Fibroblast of lung (primary cell): ENCODE data around the gene PAFAH1B1. TPM values are rescaled to one million over a fixed set of nuclear protein-coding genes. Genes with fewer than 3 reads are reported as not detected.

ENCODE experiments used
- DNase-seq, 2 donors: peaks; one replicate each; pipeline versions ENCODE4 v3.0.0 to v3.0.0-alpha.2; 2010; ENCODE audit warnings: low read depth in 2 of 2
- H2AFZ ChIP-seq: 2 replicates; pipeline ENCODE4 v1.5.1; 2012; ENCODE audit warnings: low read length, control low read depth, inconsistent platforms
- H3K27ac ChIP-seq: 2 replicates; pipeline ENCODE4 v1.5.1; 2011; ENCODE audit warnings: low read length, control low read depth; ENCODE audit not compliant: insufficient read depth
- H3K27me3 ChIP-seq: 2 replicates; pipeline ENCODE4 v1.5.1; 2011; ENCODE audit warnings: mild to moderate bottlenecking, low read length; ENCODE audit not compliant: control insufficient read depth, insufficient read depth
- H3K36me3 ChIP-seq: 2 replicates; pipeline ENCODE4 v1.5.1; 2011; ENCODE audit warnings: low read length; ENCODE audit not compliant: control insufficient read depth, insufficient read depth
- H3K4me1 ChIP-seq: 2 replicates; pipeline ENCODE4 v1.5.1; 2011; ENCODE audit warnings: low read length; ENCODE audit not compliant: control insufficient read depth, insufficient read depth; ENCODE audit errors: extremely low read depth
- H3K4me2 ChIP-seq: 2 replicates; pipeline ENCODE4 v1.5.1; 2011; ENCODE audit warnings: low read length, control low read depth; ENCODE audit not compliant: insufficient read depth; ENCODE audit errors: extremely low read depth
- H3K4me3 ChIP-seq, 4 experiments: fragments of 200-600 bp in 1 of 4; sonication (generic) in 1 of 4; replicated peaks in 1 of 4; 2 replicates each; pipeline ENCODE4 v1.5.1; 2011 to 2016; ENCODE audit warnings: low read length in 4 of 4, low read depth in 3 of 4, mild to moderate bottlenecking in 3 of 4, control low read depth in 2 of 4, inconsistent platforms in 1 of 4, mixed read lengths in 1 of 4; ENCODE audit not compliant: insufficient read depth in 1 of 4; ENCODE audit errors: control extremely low read depth in 1 of 4
- H3K79me2 ChIP-seq: 2 replicates; pipeline ENCODE4 v1.5.1; 2012; ENCODE audit warnings: mild to moderate bottlenecking, low read length, inconsistent platforms; ENCODE audit not compliant: control insufficient read depth, insufficient read depth
- H3K9ac ChIP-seq: 2 replicates; pipeline ENCODE4 v1.5.1; 2011; ENCODE audit warnings: mild to moderate bottlenecking, low read length, control low read depth; ENCODE audit not compliant: insufficient read depth
- H3K9me3 ChIP-seq: 2 replicates; pipeline ENCODE4 v1.5.1; 2012; ENCODE audit warnings: low read depth, low read length; ENCODE audit not compliant: control insufficient read depth, insufficient read depth
- H4K20me1 ChIP-seq: 2 replicates; pipeline ENCODE4 v1.5.1; 2011; ENCODE audit warnings: low read length; ENCODE audit not compliant: control insufficient read depth, insufficient read depth; ENCODE audit errors: extremely low read depth
- EZH2 ChIP-seq: IDR thresholded peaks from 2 replicates; pipeline ENCODE4 v1.5.1; 2012; ENCODE audit warnings: low read length, control low read depth, mild to moderate bottlenecking; ENCODE audit errors: missing control alignments
- polyA plus RNA-seq, 2 donors: library from polyadenylated mRNA; depleted of rRNA in 1 of 2; stranded (reverse) in 1 of 2; unstranded in 1 of 2; fragments of >200 nt; gene quantifications; 2 replicates each; pipeline ENCODE4 v1.2.1, GENCODE V29; 2011 to 2012; ENCODE audit warnings: missing spikeins in 1 of 2
- total RNA-seq: library from RNA; depleted of rRNA; stranded (reverse); fragments of >200 nt; gene quantifications from 2 replicates; pipeline ENCODE4 v1.2.1, GENCODE V29; 2014
- TF ChIP-seq, protein P1 (sequence below), 2 donors: IDR thresholded peaks in 1 of 2; conservative IDR thresholded peaks in 1 of 2; 1 replicate in 1 of 2; 2 replicates in 1 of 2; pipeline ENCODE4 v1.5.1; 2011 to 2012; ENCODE audit warnings: low read length in 2 of 2, control low read depth in 1 of 2, inconsistent platforms in 1 of 2, low read depth in 1 of 2, mild to moderate bottlenecking in 1 of 2

The PAFAH1B1 gene
- total and polyA plus RNA-seq, 2 donors (not counting 1 experiment from before 2014, with no cell fraction given): 107 to 108 TPM

DNA sequence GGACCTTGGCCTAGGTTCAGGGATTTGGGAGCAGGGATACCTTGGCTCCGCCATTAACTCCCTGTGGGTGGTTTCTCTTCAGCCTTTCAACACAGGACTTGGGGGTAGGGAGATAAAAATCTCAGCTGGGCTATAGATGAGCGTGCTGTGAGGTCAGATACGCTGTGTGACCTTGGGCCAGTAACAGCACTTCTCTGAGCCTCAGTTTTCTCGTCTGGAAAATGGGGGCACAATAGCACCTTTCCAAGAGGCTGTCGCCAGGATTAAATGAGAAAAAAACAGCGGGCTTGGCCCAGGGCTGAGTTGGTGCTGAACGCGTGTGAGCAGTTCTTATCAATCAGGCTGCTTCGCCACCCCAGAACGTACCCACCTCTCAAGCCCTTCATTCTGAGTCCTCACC is 138.4 kb downstream of the PAFAH1B1 start:
- DNase-seq: no peak
- Histone ChIP-seq H2AFZ (no peak overlapping the region), H3K9me3 (no peaks in the 10 kb centered on the region), H3K79me2 (no peaks in the 10 kb centered on the region), H3K4me1 (no peaks in the 10 kb centered on the region), H4K20me1 (no peaks in the 10 kb centered on the region), H3K27me3 (no peaks in the 10 kb centered on the region), H3K4me2 (no peak overlapping the region), H3K36me3 (no peaks in the 10 kb centered on the region), H3K27ac (no peak overlapping the region), H3K9ac (no peak overlapping the region), H3K4me3 (no peak overlapping the region)
- no peak for TF ChIP-seq EZH2
- TF ChIP-seq, protein P1, sequence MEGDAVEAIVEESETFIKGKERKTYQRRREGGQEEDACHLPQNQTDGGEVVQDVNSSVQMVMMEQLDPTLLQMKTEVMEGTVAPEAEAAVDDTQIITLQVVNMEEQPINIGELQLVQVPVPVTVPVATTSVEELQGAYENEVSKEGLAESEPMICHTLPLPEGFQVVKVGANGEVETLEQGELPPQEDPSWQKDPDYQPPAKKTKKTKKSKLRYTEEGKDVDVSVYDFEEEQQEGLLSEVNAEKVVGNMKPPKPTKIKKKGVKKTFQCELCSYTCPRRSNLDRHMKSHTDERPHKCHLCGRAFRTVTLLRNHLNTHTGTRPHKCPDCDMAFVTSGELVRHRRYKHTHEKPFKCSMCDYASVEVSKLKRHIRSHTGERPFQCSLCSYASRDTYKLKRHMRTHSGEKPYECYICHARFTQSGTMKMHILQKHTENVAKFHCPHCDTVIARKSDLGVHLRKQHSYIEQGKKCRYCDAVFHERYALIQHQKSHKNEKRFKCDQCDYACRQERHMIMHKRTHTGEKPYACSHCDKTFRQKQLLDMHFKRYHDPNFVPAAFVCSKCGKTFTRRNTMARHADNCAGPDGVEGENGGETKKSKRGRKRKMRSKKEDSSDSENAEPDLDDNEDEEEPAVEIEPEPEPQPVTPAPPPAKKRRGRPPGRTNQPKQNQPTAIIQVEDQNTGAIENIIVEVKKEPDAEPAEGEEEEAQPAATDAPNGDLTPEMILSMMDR (conservative IDR thresholded peaks at IDR 0.05 in 1 of 2, IDR thresholded peaks at IDR 0.05 in 1 of 2; ENCODE audit: low read depth in 1 of 2, low read length in 2 of 2): no peak

DNA sequence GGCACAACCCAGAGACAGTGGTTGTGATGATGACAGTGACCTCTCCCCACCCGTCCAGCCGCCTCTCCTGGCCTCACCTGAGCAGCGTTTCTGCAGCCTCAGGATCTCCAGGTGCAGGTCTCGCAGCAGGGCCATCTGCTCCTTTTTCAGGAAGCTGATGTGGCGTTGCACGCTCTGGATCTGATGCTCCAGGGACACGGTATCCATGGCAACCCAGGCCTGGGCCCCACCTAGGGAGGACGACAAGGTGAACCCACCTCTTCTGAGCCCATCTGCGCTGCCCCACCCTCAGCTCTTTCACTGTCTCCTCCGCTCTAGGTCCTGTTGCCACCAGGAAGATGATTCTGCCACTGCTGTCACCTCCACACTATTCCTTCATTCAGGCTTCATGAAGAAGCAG is 141.5 kb downstream of the PAFAH1B1 start:
- no peaks in the 10 kb centered on the region for H3K36me3 ChIP-seq
- TF ChIP-seq, protein P1 (conservative IDR thresholded peaks at IDR 0.05 in 1 of 2, IDR thresholded peaks at IDR 0.05 in 1 of 2; ENCODE audit: low read depth in 1 of 2, low read length in 2 of 2): no peak
- TF ChIP-seq EZH2: no peak
- H2AFZ ChIP-seq: no peak overlapping the region
- H3K9me3 ChIP-seq: no peaks in the 10 kb centered on the region
- no peak overlapping the region for H3K4me3 ChIP-seq
- no peak overlapping the region for H3K9ac ChIP-seq
- DNase-seq: no peak
- no peaks in the 10 kb centered on the region for H3K27me3 ChIP-seq
- no peaks in the 10 kb centered on the region for H4K20me1 ChIP-seq
- H3K4me1 ChIP-seq: no peaks in the 10 kb centered on the region
- no peak overlapping the region for H3K4me2 ChIP-seq
- no peak overlapping the region for H3K27ac ChIP-seq
- H3K79me2 ChIP-seq: no peaks in the 10 kb centered on the region

Other genes with a start within 250 kb of the PAFAH1B1 start
- gene MNT, start 192.6 kb upstream of the PAFAH1B1 start, total RNA-seq: 4.9 and 8.4 TPM in 2 replicates
- 1.7 and 2.2 TPM in 2 replicates for gene MNT, start 192.6 kb upstream of the PAFAH1B1 start, polyA plus RNA-seq
- 12.2 and 12.8 TPM in 2 replicates for gene METTL16, start 81.8 kb upstream of the PAFAH1B1 start, total RNA-seq
- gene METTL16, start 81.8 kb upstream of the PAFAH1B1 start, polyA plus RNA-seq: 13.4 and 15.4 TPM in 2 replicates
- gene CLUH, start 118.1 kb downstream of the PAFAH1B1 start, total RNA-seq: 28.2 and 29.4 TPM in 2 replicates
- gene CLUH, start 118.1 kb downstream of the PAFAH1B1 start, polyA plus RNA-seq: 10.5 and 19.2 TPM in 2 replicates
- not detected in 2 replicates for gene CCDC92B, start 156.0 kb downstream of the PAFAH1B1 start, total RNA-seq
- not detected in 2 replicates for gene CCDC92B, start 156.0 kb downstream of the PAFAH1B1 start, polyA plus RNA-seq
- 0.33 and 0.51 TPM in 2 replicates for gene RAP1GAP2, start 202.8 kb downstream of the PAFAH1B1 start, total RNA-seq
- 0.99 and 1.3 TPM in 2 replicates for gene RAP1GAP2, start 202.8 kb downstream of the PAFAH1B1 start, polyA plus RNA-seq